Measurements from ENCODE around the gene CHCHD6. TPM values are rescaled to one million over a fixed set of nuclear protein-coding genes. Genes with fewer than 3 reads are reported as not detected.

The CHCHD6 gene
- total RNA-seq, 2 experiments from 2014 or later = 8.7 to 9.3 TPM

DNA sequence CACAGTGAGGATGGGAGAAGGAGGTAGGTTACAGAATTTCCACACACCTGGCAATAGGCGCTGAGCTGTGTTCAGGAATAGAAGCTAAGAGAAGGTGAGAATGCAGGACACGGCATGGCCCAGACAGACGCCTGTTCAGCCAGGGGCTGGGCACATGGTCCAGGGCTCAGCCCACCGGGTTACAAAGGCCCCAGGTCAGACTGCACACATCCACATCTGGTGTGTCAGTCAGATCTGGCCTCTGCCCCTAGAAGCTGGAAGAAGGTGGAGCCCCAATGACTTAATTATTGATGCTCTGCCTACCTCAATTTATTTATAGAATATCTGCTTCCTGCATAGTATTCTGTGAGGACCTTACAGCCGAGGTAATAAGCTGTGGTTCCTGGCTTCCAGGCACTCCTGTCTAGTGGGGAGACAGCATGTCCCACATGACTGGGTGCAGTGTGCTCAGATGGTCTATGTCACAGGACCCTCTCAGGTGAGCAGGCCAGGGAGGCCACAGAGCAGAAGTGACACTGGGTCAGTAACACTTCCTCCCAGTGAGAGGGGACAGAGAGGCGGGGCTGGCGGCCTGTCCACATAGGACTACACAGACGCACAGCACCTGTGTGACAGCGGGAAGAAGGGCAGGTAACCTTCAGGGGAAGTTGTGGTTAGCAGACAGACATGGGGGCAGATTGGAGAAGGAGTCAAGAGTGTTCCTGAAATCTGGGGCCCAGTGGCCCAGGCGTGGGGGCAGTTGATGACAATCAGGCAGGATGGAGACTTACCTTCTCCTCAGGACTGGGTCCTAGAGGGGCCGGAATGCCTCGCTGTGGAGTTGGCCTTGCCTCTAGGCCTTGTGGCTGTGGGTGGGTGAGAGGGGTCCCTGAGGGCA is 240.3 kb downstream of the CHCHD6 start:
- H3K4me1 Mint-ChIP-seq (ENCODE audit: low read depth) = peaks cover 5% of the 10 kb centered on the region
- DNase-seq = no peak
- intact Hi-C loops (cut with DNase I, micrococcal nuclease) = no loop called here
- ATAC-seq (ENCODE audit: poor library complexity) = no peak
- TF ChIP-seq, protein P1, sequence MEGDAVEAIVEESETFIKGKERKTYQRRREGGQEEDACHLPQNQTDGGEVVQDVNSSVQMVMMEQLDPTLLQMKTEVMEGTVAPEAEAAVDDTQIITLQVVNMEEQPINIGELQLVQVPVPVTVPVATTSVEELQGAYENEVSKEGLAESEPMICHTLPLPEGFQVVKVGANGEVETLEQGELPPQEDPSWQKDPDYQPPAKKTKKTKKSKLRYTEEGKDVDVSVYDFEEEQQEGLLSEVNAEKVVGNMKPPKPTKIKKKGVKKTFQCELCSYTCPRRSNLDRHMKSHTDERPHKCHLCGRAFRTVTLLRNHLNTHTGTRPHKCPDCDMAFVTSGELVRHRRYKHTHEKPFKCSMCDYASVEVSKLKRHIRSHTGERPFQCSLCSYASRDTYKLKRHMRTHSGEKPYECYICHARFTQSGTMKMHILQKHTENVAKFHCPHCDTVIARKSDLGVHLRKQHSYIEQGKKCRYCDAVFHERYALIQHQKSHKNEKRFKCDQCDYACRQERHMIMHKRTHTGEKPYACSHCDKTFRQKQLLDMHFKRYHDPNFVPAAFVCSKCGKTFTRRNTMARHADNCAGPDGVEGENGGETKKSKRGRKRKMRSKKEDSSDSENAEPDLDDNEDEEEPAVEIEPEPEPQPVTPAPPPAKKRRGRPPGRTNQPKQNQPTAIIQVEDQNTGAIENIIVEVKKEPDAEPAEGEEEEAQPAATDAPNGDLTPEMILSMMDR (IDR thresholded peaks at IDR 0.05) = no peak
- H3K36me3 ChIP-seq (ENCODE audit: insufficient read depth, low read length) = no peaks in the 10 kb centered on the region
- H3K4me3 ChIP-seq (ENCODE audit: low read length) = no peak overlapping the region
- no peak overlapping the region for H3K4me3 Mint-ChIP-seq
- H3K27me3 Mint-ChIP-seq = no peaks in the 10 kb centered on the region
- no peaks in the 10 kb centered on the region for H3K9me3 Mint-ChIP-seq
- no peak overlapping the region for H3K27ac ChIP-seq (ENCODE audit: low read depth in 1 of 2, low read length in 2 of 2)
- H3K9me3 ChIP-seq (ENCODE audit: control insufficient read depth in 1 of 2, insufficient read depth in 1 of 2, low read length in 2 of 2) = no peaks in the 10 kb centered on the region
- H3K27ac Mint-ChIP-seq = no peak overlapping the region
- ChIA-PET POLR2A (no interaction called here), CTCF (no interaction called here)
- H3K27me3 ChIP-seq (ENCODE audit: control insufficient read depth in 1 of 2, insufficient read depth in 2 of 2, low read length in 2 of 2) = no peaks in the 10 kb centered on the region
- H3K36me3 Mint-ChIP-seq (ENCODE audit: low read depth) = peaks cover 8% of the 10 kb centered on the region
- H3K4me1 ChIP-seq (ENCODE audit: insufficient read depth, low read length) = no peaks in the 10 kb centered on the region

DNA sequence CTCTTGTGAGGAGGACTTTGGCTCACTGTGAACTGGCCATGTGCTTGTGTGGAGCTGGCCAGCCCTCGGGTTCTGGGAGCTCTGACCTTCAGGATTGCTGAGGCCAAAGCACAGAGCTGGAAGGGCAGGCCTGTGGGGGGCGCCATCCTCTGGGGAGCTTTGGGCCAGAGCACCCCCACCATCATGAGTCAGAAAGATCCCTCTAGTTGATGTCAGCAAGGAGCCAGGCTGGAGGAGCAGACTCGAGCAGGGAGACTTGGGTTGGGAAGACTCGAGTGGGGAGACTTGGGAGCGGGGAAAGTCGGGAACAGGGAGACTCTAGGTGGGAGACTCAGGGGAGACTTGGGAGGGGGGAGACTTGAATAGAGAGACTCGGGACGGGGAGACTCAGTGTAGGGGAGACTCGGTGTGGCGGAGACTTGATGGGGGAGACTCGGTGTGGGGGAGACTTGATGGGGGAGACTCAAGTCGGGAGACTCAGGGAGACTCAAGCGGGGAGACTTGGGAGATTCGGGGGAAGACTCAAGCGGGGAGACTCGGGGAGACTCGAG is 241.2 kb downstream of the CHCHD6 start:
- H3K27me3 Mint-ChIP-seq = no peaks in the 10 kb centered on the region
- TF ChIP-seq, protein P1 (IDR thresholded peaks at IDR 0.05) = no peak
- Histone ChIP-seq H3K4me1 (ENCODE audit: insufficient read depth, low read length) (no peaks in the 10 kb centered on the region), H3K27ac (ENCODE audit: low read depth in 1 of 2, low read length in 2 of 2) (no peak overlapping the region), H3K27me3 (ENCODE audit: control insufficient read depth in 1 of 2, insufficient read depth in 2 of 2, low read length in 2 of 2) (no peaks in the 10 kb centered on the region), H3K36me3 (ENCODE audit: insufficient read depth, low read length) (no peaks in the 10 kb centered on the region), H3K4me3 (ENCODE audit: low read length) (no peak overlapping the region), H3K9me3 (ENCODE audit: control insufficient read depth in 1 of 2, insufficient read depth in 1 of 2, low read length in 2 of 2) (no peaks in the 10 kb centered on the region)
- H3K36me3 Mint-ChIP-seq (ENCODE audit: low read depth) = peaks cover 8% of the 10 kb centered on the region
- ChIA-PET CTCF (no interaction called here), POLR2A (no interaction called here)
- no peak overlapping the region for H3K4me3 Mint-ChIP-seq
- H3K4me1 Mint-ChIP-seq (ENCODE audit: low read depth) = peaks cover 5% of the 10 kb centered on the region
- no peak for ATAC-seq (ENCODE audit: poor library complexity)
- DNase-seq = no peak
- H3K27ac Mint-ChIP-seq = no peak overlapping the region
- intact Hi-C loops (cut with DNase I, micrococcal nuclease) = no loop called here
- no peaks in the 10 kb centered on the region for H3K9me3 Mint-ChIP-seq

DNA sequence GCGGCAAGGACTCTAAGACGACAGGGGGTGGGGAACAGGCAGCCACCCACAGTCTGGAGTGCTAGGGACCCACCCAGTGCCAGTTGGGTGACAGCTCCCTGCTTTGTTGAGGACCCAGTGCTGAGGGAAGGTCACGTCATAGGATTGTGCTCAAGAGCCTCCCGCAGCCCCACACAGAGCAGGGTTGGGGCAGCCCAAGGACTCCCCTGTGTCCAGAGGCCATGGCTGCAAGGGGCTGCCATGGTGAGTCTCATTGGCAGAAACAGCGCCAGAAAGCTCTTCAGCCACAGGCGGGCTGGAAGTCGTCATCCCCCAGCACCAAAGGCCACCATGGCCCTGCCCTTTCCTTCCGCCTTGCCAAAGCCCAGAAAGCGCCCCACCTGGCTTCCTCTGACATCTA is 241.9 kb downstream of the CHCHD6 start:
- no peaks in the 10 kb centered on the region for H3K36me3 ChIP-seq (ENCODE audit: insufficient read depth, low read length)
- H3K36me3 Mint-ChIP-seq (ENCODE audit: low read depth) = peaks cover 8% of the 10 kb centered on the region
- no peaks in the 10 kb centered on the region for H3K27me3 Mint-ChIP-seq
- POLR2A ChIA-PET = no interaction called here
- TF ChIP-seq, protein P1 (IDR thresholded peaks at IDR 0.05) = no peak
- H3K27ac Mint-ChIP-seq = no peak overlapping the region
- ATAC-seq (ENCODE audit: poor library complexity) = no peak
- H3K27me3 ChIP-seq (ENCODE audit: control insufficient read depth in 1 of 2, insufficient read depth in 2 of 2, low read length in 2 of 2) = no peaks in the 10 kb centered on the region
- H3K4me1 ChIP-seq (ENCODE audit: insufficient read depth, low read length) = no peaks in the 10 kb centered on the region
- H3K9me3 ChIP-seq (ENCODE audit: control insufficient read depth in 1 of 2, insufficient read depth in 1 of 2, low read length in 2 of 2) = no peaks in the 10 kb centered on the region
- intact Hi-C loops (cut with DNase I, micrococcal nuclease) = no loop called here
- H3K9me3 Mint-ChIP-seq = no peaks in the 10 kb centered on the region
- no peak for DNase-seq
- no peak overlapping the region for H3K4me3 ChIP-seq (ENCODE audit: low read length)
- CTCF ChIA-PET = no interaction called here
- H3K4me1 Mint-ChIP-seq (ENCODE audit: low read depth) = peaks cover 5% of the 10 kb centered on the region
- H3K4me3 Mint-ChIP-seq = no peak overlapping the region
- H3K27ac ChIP-seq (ENCODE audit: low read depth in 1 of 2, low read length in 2 of 2) = no peak overlapping the region
